Measurements from ENCODE around the gene SERPINB10. TPM values are rescaled to one million over a fixed set of nuclear protein-coding genes. Genes with fewer than 3 reads are reported as not detected.
"Not testable (repeated sequence)": the region's sequence is repeated elsewhere in the genome, so short reads cannot be mapped to it uniquely, and the experiment has no call there.

Gene SERPINB10
- total RNA-seq, 1 experiment from 2014 or later, result not detected

DNA sequence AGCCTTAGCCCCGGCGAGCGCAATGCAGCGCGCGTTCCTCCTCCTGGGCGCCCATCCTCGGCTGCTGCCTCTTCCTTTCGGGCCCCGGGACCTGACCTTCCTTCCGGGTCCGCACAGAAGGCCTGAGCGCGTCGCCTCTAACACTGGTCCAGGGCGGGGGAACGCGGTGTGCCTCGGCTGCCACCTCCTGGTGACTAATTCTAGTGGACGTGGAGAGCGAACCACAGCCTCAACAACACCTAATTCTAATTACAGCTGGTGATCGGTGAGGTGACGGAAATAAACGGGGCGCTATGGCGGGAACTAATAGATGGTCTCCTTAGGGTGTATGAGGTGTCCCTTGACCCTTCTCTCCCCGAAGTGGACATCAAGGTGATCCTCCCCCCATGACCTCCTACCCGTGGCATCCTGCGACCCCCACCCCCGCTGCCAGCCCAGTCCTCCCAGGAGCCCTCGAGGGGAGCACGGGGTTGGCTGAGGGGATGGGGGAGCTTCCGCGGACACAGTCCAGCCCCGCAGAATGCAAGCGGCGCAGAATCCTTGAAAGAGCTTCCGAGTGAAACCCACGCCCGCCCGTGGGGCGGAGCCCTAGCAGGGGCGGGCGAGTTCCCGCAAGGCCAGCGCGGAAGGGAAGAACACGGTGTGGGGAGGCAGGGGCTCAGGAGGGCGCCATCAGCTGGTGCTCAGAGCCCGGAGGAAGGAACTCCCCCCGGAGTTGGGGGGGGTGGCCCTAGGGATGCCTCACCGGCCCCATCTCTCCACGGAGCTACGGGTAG is 28.6 kb downstream of the SERPINB10 start:
- in situ Hi-C loops (cut with HindIII; ENCODE audit: low sequenced_read_pairs), result no loop called here
- DNase-seq (ENCODE audit: low spot score), result peak; percentile 42

DNA sequence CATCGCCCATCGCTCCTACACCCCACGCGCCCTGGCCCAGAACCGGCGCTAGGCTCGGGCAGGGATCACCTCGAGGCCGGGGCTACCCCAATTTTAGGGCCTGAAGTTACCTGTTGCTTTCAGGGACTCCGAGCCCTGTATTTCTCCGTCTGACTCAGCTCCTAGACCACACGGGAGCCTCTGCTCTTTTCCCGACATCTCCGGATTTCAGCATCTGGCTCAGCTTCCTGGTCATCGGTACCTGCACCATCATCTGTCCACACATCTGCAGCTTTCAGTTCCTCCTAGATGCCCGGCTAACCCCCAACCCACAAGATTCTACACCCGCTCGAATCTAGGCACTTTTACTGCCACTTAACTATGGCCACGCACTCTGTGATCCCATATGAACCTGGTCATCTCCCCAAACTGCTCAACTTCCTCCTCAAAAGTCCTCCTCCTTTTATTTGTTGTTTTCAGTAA is 29.2 kb downstream of the SERPINB10 start:
- in situ Hi-C loops (cut with HindIII; ENCODE audit: low sequenced_read_pairs), result no loop called here
- no peak for DNase-seq (ENCODE audit: low spot score)

DNA sequence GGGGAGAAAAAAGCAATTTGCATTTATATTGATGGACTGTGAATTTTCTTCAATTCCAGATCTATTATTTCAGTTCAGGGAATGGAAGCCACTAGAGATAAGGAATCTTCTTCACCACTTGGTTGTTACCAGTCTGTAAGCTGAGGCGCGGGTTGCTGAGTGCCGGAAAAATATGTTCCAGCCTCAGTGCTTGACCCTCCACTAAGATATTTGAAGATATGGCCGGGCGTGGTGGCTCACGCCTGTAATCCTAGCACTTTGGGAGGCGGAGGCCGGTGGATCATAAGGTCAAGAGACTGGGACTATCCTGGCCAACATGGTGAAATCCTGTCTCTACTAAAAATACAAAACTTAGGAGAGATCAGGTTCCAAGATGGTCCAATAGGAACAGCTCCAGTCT is 32.2 kb downstream of the SERPINB10 start:
- in situ Hi-C loops (cut with HindIII; ENCODE audit: low sequenced_read_pairs), result no loop called here
- DNase-seq (ENCODE audit: low spot score), result no peak

DNA sequence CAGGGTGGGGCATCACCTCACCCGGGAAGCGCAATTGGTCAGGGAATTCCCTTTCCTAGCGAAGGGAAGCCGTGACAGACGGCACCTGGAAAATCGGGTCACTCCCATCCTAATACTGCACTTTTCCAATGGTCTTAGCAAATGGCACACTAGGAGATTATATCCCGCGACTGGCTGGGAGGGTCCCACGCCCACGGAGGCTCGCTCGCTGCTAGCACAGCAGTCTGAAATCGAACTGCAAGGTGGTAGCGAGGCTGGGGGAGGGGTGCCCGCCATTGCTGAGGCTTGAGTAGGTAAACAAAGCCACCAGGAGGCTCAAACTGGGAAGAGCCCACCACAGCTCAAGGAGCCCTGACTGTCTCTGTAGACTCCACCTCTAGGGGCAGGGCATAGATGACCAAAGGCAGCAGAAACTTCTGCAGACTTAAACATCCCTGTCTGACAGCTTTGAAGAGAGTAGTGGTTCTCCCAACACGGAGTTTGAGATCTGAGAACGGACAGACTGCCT is 32.8 kb downstream of the SERPINB10 start:
- DNase-seq (ENCODE audit: low spot score), result not testable (repeated sequence)

DNA sequence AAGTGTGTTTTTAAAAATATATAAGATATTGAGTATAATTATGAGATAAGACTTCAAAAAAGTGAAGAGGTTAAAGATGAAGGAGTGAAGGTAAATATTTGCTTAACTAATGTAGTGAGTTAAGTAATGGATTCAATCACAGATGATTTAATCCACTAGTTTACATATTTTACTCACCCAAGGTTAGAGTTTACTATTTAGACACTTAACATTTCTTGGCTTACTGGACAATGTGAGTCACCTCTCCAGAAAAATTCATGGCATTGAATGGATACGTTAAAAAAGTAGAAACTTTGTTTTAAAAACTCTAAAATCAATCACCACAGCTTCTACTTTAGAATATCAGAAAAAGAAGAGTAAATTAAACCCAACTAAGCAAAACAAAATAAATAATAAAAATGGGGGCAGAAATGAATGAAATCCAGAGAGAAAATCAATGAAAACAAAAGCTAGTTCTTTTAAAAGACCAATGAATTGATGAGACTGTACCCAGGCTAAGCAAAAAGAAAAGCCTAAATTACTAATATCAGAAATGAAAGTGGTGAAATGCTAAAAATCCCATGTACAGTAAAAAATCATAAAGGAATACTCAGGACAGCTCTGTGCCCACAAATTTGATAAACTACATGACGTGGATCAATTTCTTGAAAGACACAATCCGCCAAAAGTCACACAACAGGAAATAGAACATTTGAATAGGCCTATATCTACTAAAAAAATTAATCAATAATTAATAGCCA is 39.5 kb downstream of the SERPINB10 start:
- DNase-seq (ENCODE audit: low spot score), result no peak
- in situ Hi-C loops (cut with HindIII; ENCODE audit: low sequenced_read_pairs), result no loop called here

More for the DNA sequence above, 32.8 kb downstream of the SERPINB10 start:
- in situ Hi-C loops (cut with HindIII; ENCODE audit: low sequenced_read_pairs), result not testable (repeated sequence)

DNA sequence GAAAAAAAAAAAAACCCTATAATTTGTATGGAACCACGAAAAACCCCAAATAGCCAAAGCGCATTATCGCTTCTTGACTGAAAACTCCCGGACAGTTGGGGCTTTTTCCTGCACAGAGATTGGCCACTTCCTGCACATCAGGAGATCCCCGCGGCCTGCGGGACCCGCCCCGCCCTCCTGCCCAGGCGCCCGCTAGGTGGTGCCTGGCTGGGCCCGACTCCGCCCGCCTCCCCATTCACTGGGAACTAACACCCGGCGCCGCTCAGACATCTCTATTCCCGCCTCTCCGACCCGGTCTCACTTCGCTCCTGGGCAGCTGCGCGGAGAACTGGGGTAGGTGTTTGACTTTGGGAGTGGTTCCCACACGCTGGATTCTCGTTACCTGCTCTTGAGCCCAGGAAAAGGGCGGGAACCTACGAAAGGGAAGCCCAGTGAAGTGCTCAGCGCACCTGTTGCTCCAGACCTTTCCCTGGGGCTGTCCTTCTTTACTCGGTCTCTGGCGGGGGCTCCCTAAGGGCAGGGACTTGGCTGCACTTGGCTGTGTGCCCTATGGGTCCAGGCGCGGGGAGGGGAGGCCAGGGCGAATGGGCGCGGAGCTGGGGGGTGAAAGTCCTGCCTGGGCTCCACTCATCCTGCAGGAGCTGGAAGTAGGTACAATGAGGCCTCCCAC is 41.4 kb downstream of the SERPINB10 start, which contains the start of gene HMSD:
Gene HMSD (plus strand): TSS at position 234 of the 670 bp plus-strand sequence. CDS start 4,155 bp downstream, outside the sequence.
- DNase-seq (ENCODE audit: low spot score), result no peak

DNA sequence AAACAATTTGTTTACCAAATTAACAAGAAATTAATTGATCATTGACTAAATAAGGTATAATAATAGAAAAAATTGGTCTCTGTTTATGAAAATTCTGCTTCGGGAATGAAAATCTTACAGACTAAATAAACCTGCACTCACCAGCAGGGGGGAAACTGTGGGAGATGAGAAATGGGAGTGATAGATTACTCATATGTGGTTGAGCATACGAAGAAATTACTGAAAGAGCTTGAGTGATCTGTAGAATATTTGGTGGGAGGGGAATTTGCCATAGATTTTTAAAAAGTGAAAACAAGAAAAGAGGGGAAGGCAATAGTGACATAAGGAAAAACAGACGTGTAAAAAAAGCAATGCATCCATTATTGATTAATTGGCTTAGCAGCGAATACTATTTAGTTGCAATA is 43.5 kb downstream of the SERPINB10 start:
- no peak for DNase-seq (ENCODE audit: low spot score)
- in situ Hi-C loops (cut with HindIII; ENCODE audit: low sequenced_read_pairs), result no loop called here

More for the DNA sequence above, 41.4 kb downstream of the SERPINB10 start, which contains the start of gene HMSD:
- in situ Hi-C loops (cut with HindIII; ENCODE audit: low sequenced_read_pairs), result no loop called here

DNA sequence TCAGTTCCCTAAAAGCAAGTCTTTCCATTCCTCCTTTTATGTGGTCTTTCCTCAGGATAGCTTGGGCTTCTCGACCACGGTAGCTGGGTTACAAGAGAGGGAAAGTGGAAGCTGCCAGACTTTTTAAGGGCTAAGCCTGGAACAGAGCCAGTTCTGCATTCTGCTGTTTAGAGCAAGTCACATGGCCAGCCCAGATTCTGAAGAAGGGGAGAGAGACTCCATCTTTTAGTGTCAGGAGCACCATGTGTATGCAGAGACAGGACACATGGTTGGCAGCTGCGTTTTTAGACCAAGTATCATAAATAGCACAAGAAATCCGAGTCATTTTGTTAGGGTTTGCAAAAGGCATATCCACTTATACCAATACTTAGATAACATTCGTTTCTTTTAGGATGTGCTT is 46.1 kb downstream of the SERPINB10 start:
- DNase-seq (ENCODE audit: low spot score), result no peak
- in situ Hi-C loops (cut with HindIII; ENCODE audit: low sequenced_read_pairs), result no loop called here

DNA sequence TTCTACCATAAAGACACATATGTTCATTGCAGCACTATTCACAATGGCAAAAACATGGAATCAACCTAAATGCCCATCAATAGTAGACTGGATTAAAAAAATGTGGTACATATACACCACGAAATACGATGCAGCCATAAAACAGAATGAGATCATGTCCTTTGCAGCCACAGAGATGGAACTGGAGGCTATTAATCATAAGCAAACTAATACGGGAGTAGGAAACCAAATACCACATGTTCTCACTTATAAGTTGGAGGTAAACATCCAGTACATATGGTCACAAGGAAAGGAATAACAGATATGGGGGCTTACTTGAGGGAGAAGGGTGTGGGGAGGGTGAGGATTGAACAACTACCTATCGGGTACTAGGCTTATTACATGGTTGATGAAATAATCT is 49.0 kb downstream of the SERPINB10 start:
- DNase-seq (ENCODE audit: low spot score), result no peak
- in situ Hi-C loops (cut with HindIII; ENCODE audit: low sequenced_read_pairs), result no loop called here

DNA sequence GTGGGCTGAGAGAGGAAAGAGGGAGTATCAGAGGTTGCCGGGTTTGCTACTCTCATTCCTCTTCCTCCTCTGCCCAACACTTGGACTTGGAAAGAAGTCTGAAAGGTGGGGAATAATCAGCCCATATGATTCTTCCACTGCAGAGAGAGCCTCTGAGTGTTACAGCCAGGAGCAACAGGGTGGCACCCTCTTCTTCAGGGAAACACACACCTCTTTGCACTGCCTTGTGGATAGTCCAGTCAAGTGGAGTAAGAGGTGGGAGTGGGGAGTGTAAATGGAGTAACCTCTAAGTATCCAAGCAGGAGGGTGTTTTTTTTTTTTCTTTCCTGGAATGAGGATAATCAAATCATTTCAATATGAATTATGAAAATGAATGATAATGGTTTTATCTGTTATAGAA is 53.1 kb downstream of the SERPINB10 start:
- in situ Hi-C loops (cut with HindIII; ENCODE audit: low sequenced_read_pairs), result no loop called here
- DNase-seq (ENCODE audit: low spot score), result no peak

DNA sequence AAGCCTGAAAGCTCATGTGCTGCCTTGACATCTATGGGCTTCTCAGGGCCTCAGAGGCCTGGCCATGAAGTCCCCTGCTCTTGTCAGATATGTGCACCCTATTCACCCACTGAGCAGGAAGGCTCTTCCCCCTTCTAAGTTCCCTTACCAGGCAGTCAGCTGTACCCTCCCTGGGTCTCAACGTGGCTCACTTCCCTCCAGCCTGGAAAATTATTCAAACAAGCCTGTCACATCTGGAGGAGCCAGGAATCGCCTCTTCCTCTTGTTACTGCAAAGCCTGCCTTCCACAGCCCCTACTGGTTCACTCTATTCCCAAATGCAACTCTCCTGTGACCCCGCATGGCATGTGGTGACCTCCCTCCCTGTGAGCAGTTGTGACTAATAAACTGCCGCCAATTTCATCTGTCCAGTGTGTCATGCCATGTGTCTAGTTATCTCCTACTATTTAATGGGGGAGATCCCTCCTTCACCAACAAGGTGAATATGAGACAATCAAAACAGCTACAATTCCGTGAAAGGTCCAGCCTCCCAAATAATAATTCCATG is 53.8 kb downstream of the SERPINB10 start:
- in situ Hi-C loops (cut with HindIII; ENCODE audit: low sequenced_read_pairs), result no loop called here
- DNase-seq (ENCODE audit: low spot score), result no peak

DNA sequence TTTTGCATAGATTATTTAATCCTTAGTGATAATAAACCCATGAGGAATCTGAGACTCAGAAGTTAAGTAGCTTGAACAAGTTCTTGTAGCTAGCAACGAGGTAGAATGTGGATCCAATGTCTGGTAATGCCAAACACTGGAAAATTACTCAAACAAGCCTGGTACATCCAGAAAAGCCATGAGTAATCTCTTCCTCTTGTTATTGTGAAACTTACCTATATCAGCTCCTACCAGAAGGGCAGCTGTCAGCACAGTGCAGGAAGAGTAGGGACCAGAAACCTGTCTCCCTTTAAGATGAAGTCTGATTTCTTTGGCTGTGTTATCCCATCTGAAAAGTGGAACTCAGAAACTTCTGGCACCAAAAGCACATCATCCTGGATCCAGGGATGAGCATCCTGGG is 54.4 kb downstream of the SERPINB10 start:
- DNase-seq (ENCODE audit: low spot score), result no peak
- in situ Hi-C loops (cut with HindIII; ENCODE audit: low sequenced_read_pairs), result no loop called here

DNA sequence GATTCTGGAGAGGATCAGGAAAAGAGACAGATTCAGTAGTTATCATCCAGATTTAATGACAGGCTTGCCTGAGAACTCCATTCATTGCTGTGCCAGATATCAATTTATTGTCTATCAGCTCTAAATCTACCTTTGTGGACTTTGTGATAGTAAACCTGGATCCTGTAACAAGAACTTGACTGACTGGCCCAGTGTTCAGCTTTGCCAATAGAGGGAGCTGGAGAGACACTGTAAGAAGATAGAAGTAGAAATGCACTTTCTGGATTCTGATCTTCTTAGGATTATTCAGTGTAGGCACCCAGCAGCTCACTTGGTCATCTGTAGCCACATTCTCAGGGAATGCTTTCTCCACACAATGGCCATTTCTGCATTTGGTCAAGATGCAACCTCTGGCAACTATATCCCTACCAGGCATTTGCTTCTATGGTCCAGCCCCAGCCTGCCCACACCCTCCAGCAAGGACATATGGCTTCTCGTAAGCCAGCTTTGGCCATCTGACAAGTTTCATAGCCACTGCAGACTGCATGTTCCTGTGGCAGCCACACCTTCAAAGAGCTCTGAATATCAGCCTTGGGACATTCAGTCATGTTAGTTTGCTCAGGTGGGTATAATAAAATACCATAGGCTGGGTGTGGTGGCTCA is 56.0 kb downstream of the SERPINB10 start:
- in situ Hi-C loops (cut with HindIII; ENCODE audit: low sequenced_read_pairs), result no loop called here

DNA sequence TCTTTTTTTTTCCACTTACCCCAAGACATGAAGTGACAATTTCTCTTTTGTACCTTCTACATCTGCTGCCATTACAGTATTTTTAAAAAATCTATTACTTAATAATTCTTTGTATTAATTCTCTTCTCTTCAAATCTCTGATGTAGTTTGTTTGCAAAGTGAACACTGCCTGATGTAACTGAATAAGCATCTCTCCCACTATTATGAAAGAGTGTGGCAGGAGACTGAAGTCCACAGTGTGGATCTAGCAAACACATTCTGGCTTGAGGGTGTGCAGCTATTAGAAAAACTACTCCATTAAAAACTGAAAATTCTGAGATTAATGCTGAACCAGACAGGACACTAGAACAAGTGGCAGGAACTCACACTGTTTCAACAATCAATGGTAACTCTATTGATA is 57.1 kb downstream of the SERPINB10 start:
- no peak for DNase-seq (ENCODE audit: low spot score)
- in situ Hi-C loops (cut with HindIII; ENCODE audit: low sequenced_read_pairs), result no loop called here

More for the DNA sequence above, 56.0 kb downstream of the SERPINB10 start:
- peak; percentile 63 for DNase-seq (ENCODE audit: low spot score)

DNA sequence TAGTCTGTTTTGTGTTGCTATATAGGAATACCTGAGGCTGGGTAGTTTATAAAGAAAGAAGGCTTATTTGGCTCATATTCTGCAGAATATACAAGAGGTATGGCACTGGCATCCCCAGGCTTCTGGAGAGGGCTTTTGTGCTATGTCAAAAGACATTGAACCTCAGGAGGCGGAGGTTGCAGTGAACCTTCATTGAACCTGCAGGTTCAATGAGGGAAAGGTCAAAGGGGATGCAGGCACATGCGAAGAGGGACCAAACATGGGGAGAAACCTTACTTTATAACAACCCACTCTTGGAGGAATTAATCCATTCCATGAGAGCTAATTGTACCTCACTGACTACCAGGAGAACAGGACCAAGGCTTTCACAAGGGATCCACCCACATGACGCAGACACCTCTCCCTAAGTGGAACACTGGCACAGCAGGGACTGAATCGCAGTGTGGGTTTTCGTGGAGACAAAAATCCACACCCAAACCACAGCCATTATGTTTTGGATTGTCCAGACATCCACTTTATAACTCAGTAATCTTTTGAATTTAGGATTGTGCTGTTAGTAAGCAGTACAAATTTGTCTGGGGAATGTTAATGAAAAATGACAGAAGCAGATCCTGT is 58.1 kb downstream of the SERPINB10 start:
- in situ Hi-C loops (cut with HindIII; ENCODE audit: low sequenced_read_pairs), result no loop called here
- DNase-seq (ENCODE audit: low spot score), result no peak

DNA sequence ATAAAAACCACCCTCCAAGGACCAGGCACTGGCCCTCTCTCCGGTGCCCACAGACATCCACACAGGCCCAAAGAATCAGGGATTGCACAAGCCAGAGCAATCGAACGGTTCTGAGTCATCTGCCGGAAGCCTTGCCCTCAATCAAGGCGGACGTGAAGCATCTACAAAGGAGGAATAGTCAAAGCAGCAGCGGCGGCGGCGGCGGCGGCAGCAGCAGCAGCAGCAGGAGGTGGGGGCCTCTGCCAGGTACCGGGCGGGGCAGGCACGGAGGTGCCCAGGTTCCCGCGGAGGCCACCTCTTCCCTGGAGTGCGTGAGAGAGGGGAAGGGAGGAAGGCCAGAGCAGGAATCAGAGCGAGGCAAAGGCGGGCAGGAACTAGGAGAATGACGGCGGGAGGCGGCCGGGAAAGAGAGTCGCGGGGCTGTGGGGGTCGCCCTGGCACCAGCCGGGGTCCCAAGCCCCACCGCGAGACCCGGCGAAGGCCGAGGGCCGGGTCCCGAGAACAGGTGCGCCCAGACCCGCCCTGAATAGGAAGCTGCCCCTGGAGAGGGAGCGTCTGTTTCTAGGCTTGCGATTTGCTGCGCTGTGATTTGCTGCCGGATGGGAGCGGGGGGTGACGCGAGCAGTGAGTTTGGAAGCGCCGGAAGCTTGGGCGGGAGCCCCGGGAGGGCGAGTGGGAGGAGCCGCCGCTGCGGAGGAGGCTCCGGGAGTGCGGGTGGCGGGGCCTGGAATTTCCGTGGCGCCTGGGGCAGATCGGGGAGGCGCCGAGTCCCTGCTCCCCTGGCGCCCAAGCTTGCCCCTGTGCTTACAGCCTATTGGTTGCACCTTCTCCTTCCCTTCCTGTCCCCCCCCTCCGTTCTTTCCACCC is 62.4 kb downstream of the SERPINB10 start, which contains the start of gene SERPINB8:
Gene SERPINB8 (plus strand): TSS at position 140 of the 867 bp plus-strand sequence. CDS start 8,228 bp downstream, outside the sequence.
- DNase-seq (ENCODE audit: low spot score), result peak; percentile 96
- in situ Hi-C loops (cut with HindIII; ENCODE audit: low sequenced_read_pairs), result no loop called here

DNA sequence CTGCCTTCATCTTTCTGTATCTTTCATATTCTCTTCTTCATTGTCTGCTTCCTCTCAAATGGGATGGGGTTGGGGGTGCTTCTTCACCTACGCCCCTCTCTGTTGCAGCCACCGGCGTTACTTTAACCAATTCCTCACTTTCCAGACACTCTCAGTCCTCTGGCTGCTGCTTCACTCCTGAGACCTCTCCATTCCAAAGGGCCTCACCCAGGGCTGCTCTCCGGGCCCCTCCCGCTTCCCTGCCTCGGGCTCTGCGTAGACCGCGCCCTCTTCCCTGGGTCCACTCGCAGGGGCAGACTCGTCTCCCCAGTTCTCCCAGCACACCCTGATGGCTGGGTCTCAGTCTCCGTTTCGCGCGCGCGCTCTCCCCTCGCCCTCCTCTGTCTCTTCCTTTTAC is 63.0 kb downstream of the SERPINB10 start:
- in situ Hi-C loops (cut with HindIII; ENCODE audit: low sequenced_read_pairs), result no loop called here
- DNase-seq (ENCODE audit: low spot score), result no peak

Measured in G401 (cell line).